Measurements from ENCODE around the gene GCNT1. TPM values are rescaled to one million over a fixed set of nuclear protein-coding genes. Genes with fewer than 3 reads are reported as not detected.

The GCNT1 gene
- total and polyA plus RNA-seq, 2 of the 13 experiments (the other 11 are each of a cell fraction or from before 2014, with no cell fraction given) = 0.55 to 1.7 TPM

DNA sequence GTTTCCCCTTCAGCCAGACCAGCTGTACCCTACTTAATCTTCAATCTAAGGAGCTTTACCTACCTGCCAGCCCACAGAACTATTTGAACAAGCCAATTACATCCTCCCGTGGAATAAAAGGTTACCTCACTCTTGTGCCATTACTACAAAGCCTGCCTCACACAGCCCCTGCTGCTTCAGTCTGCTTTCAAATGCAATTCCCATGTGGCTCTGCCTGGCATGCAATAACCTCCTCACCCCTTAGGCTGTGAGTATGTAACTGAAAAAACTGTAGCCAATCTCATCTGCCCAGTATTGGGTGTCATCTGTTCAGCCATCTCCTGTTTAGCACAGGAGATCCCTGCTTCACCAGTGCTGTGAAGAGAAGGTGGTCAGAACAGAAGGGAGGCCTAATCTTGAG lies 6.1 kb upstream of the GCNT1 start:
- TF ChIP-seq, protein P1, sequence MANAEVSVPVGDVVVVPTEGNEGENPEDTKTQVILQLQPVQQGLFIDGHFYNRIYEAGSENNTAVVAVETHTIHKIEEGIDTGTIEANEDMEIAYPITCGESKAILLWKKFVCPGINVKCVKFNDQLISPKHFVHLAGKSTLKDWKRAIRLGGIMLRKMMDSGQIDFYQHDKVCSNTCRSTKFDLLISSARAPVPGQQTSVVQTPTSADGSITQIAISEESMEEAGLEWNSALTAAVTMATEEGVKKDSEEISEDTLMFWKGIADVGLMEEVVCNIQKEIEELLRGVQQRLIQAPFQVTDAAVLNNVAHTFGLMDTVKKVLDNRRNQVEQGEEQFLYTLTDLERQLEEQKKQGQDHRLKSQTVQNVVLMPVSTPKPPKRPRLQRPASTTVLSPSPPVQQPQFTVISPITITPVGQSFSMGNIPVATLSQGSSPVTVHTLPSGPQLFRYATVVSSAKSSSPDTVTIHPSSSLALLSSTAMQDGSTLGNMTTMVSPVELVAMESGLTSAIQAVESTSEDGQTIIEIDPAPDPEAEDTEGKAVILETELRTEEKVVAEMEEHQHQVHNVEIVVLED (CRISPR knock-in tag; IDR thresholded peaks at IDR 0.05; ENCODE audit: borderline replicate concordance) = no peak
- TF ChIP-seq, protein P2, sequence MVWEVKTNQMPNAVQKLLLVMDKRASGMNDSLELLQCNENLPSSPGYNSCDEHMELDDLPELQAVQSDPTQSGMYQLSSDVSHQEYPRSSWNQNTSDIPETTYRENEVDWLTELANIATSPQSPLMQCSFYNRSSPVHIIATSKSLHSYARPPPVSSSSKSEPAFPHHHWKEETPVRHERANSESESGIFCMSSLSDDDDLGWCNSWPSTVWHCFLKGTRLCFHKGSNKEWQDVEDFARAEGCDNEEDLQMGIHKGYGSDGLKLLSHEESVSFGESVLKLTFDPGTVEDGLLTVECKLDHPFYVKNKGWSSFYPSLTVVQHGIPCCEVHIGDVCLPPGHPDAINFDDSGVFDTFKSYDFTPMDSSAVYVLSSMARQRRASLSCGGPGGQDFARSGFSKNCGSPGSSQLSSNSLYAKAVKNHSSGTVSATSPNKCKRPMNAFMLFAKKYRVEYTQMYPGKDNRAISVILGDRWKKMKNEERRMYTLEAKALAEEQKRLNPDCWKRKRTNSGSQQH (CRISPR knock-in tag; IDR thresholded peaks at IDR 0.05; ENCODE audit: low read depth) = no peak
- TF ChIP-seq, protein P3, sequence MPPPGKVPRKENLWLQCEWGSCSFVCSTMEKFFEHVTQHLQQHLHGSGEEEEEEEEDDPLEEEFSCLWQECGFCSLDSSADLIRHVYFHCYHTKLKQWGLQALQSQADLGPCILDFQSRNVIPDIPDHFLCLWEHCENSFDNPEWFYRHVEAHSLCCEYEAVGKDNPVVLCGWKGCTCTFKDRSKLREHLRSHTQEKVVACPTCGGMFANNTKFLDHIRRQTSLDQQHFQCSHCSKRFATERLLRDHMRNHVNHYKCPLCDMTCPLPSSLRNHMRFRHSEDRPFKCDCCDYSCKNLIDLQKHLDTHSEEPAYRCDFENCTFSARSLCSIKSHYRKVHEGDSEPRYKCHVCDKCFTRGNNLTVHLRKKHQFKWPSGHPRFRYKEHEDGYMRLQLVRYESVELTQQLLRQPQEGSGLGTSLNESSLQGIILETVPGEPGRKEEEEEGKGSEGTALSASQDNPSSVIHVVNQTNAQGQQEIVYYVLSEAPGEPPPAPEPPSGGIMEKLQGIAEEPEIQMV (CRISPR knock-in tag; IDR thresholded peaks at IDR 0.05; ENCODE audit: low read depth) = no peak
- TF ChIP-seq, protein P4, sequence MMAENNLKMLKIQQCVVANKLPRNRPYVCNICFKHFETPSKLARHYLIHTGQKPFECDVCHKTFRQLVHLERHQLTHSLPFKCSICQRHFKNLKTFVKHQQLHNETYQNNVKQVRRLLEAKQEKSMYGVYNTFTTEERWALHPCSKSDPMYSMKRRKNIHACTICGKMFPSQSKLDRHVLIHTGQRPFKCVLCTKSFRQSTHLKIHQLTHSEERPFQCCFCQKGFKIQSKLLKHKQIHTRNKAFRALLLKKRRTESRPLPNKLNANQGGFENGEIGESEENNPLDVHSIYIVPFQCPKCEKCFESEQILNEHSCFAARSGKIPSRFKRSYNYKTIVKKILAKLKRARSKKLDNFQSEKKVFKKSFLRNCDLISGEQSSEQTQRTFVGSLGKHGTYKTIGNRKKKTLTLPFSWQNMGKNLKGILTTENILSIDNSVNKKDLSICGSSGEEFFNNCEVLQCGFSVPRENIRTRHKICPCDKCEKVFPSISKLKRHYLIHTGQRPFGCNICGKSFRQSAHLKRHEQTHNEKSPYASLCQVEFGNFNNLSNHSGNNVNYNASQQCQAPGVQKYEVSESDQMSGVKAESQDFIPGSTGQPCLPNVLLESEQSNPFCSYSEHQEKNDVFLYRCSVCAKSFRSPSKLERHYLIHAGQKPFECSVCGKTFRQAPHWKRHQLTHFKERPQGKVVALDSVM (CRISPR knock-in tag; IDR thresholded peaks at IDR 0.05) = no peak
- TF ChIP-seq ZNF850 (CRISPR knock-in tag; conservative IDR thresholded peaks at IDR 0.05) (no peak), DNMT3B (CRISPR knock-in tag; conservative IDR thresholded peaks at IDR 0.05) (no peak), ZNF296 (CRISPR knock-in tag; conservative IDR thresholded peaks at IDR 0.05) (no peak), ZNF30 (CRISPR knock-in tag; IDR thresholded peaks at IDR 0.05) (no peak)
- Histone ChIP-seq H3K9ac (ENCODE audit: insufficient read depth, low read depth, low read length) (no peak overlapping the region), H3K4me1 (ENCODE audit: insufficient read depth, low read length) (peaks cover 15% of the 10 kb centered on the region), H3K79me2 (ENCODE audit: insufficient read depth, low read length) (no peaks in the 10 kb centered on the region), H3K27me3 (ENCODE audit: control insufficient read depth in 1 of 2, insufficient read depth in 2 of 2, low read length in 2 of 2) (no peaks in the 10 kb centered on the region), H3K9me3 (ENCODE audit: low read length) (no peaks in the 10 kb centered on the region), H3K4me3 (replicated peaks in 1 of 3; ENCODE audit: insufficient read depth in 1 of 3, low read depth in 2 of 3, low read length in 3 of 3) (no peak overlapping the region), H3K4me2 (ENCODE audit: low read depth, low read length) (no peak overlapping the region), H3K27ac (ENCODE audit: extremely low read length, insufficient read depth, low read length) (no peak overlapping the region), H3K36me3 (replicated peaks in 1 of 2; ENCODE audit: control insufficient read depth in 1 of 2, insufficient read depth in 2 of 2, low read length in 2 of 2) (no peaks in the 10 kb centered on the region), H2AFZ (ENCODE audit: low read length) (no peak overlapping the region), H4K20me1 (ENCODE audit: insufficient read depth, low read length) (no peaks in the 10 kb centered on the region)
- BruUV-seq (replicated peaks) = no TSS peak
- ChIA-PET POLR2A (no interaction called here), CTCF (ENCODE audit: low intra/inter-chr PET ratio, low total read pairs) (no interaction called here)
- FAIRE-seq = no peak
- 0% methylated on average over 1 of the region's 1 CpG for WGBS (ENCODE audit: low lambda C conversion rate)
- ATAC-seq = no peak
- intact Hi-C loops (cut with micrococcal nuclease; ENCODE audit: unreplicated experiment) (no loop called here), in situ Hi-C loops (cut with HindIII; ENCODE audit: extremely low pct_ligation_motif_present, low pct_unique_long_range_greater_than_20kb) (loop anchor here (5.0 kb wide), 1 partner anchor 204 kb away; no protein-coding TSS in a partner anchor)
- DNase-seq (ENCODE audit: low spot score) = no peak
